T-helper 2 cell (primary cell): Measurements from ENCODE around the gene LEMD2.

Source experiments
- DNase-seq, 5 experiments: peaks; one replicate each; pipeline versions ENCODE4 v3.0.0 to v3.0.0-alpha.2; 2012 to 2022

LEMD2 gene

GRCh38 chr6:33754222-33754621 is 34.7 kb downstream of the LEMD2 start:
- no peak for DNase-seq

- no peak for DNase-seq
These were observed 36.3 kb downstream of the LEMD2 start for GRCh38 chr6:33752646-33753015.

- no peak for DNase-seq
These were observed 36.9 kb downstream of the LEMD2 start for GRCh38 chr6:33751771-33752645.

GRCh38 chr6:33750244-33750991 is 38.5 kb downstream of the LEMD2 start:
- no peak for DNase-seq

- DNase-seq = no peak
These were observed 39.5 kb downstream of the LEMD2 start for GRCh38 chr6:33749401-33749800.

GRCh38 chr6:33748841-33749240 is 40.1 kb downstream of the LEMD2 start:
- DNase-seq = no peak

- DNase-seq = no peak
These were observed 41.1 kb downstream of the LEMD2 start for GRCh38 chr6:33747823-33748222.

- no peak for DNase-seq
These were observed 42.3 kb downstream of the LEMD2 start, which contains the start of gene IP6K3 for GRCh38 chr6:33746651-33747100. Gene IP6K3, minus strand, starts transcription at chr6:33746905. Its CDS starts 11,429 bp downstream, at chr6:33735476.

- no peak for DNase-seq
These were observed 42.8 kb downstream of the LEMD2 start for GRCh38 chr6:33746036-33746600.

GRCh38 chr6:33745548-33745947 is 43.4 kb downstream of the LEMD2 start:
- DNase-seq = no peak

- no peak for DNase-seq
These were observed 43.9 kb downstream of the LEMD2 start for GRCh38 chr6:33744895-33745546.

GRCh38 chr6:33744001-33744848 is 44.7 kb downstream of the LEMD2 start:
- DNase-seq = peak; percentile 40 to 70 (median 60)

- no peak for DNase-seq
These were observed 46.1 kb downstream of the LEMD2 start for GRCh38 chr6:33742837-33743236.

- no peak for DNase-seq
These were observed 46.8 kb downstream of the LEMD2 start for GRCh38 chr6:33742092-33742491.

- no peak for DNase-seq
These were observed 48.1 kb downstream of the LEMD2 start for GRCh38 chr6:33740794-33741193.

GRCh38 chr6:33740204-33740608 is 48.7 kb downstream of the LEMD2 start:
- no peak for DNase-seq

GRCh38 chr6:33739571-33739970 is 49.4 kb downstream of the LEMD2 start:
- no peak for DNase-seq

GRCh38 chr6:33738879-33739278 is 50.1 kb downstream of the LEMD2 start:
- DNase-seq = no peak

- no peak for DNase-seq
These were observed 50.8 kb downstream of the LEMD2 start for GRCh38 chr6:33738153-33738552.

- DNase-seq = no peak
These were observed 51.5 kb downstream of the LEMD2 start for GRCh38 chr6:33737267-33738026.

- DNase-seq = no peak
These were observed 53.7 kb downstream of the LEMD2 start for GRCh38 chr6:33735216-33735615.
